Neural cell (in vitro differentiated cells): ENCODE results near the gene HHATL. TPM values are rescaled to one million over a fixed set of nuclear protein-coding genes. Genes with fewer than 3 reads are reported as not detected.

Experiments
- H2AFZ ChIP-seq: fragments of 200-600, 300-800 bp; sonication (generic), shearing (Covaris generic); 2 replicates; pipeline ENCODE4 v1.6.0; 2014; ENCODE audit warnings: low read depth, mild to moderate bottlenecking, antibody characterized with exemption, low read length, moderate library complexity
- H3F3A ChIP-seq: fragments of 200-600 bp; shearing (Covaris generic); 2 replicates; pipeline ENCODE4 v1.6.1; 2016; ENCODE audit warnings: mild to moderate bottlenecking, moderate library complexity, mixed read lengths, antibody characterized with exemption, low read length; ENCODE audit not compliant: insufficient read depth, poor library complexity, severe bottlenecking
- H3K27ac ChIP-seq: fragments of 200-600, 300-800 bp; sonication (generic), shearing (Covaris generic); 2 replicates; pipeline ENCODE4 v1.5.1; 2014; ENCODE audit warnings: mild to moderate bottlenecking, low read length, moderate library complexity
- H3K27me3 ChIP-seq: fragments of 300-800, 200-600 bp; sonication (generic), shearing (Covaris generic); 2 replicates; pipeline ENCODE4 v1.6.0; 2014; ENCODE audit warnings: mild to moderate bottlenecking, low read depth, low read length, moderate library complexity; ENCODE audit not compliant: insufficient read depth
- H3K36me3 ChIP-seq: fragments of 300-800, 200-600 bp; sonication (generic), shearing (Covaris generic); 2 replicates; pipeline ENCODE4 v1.5.1; 2014; ENCODE audit warnings: mild to moderate bottlenecking, antibody characterized with exemption, low read length, moderate library complexity; ENCODE audit not compliant: insufficient read depth
- H3K4me2 ChIP-seq: fragments of 300-800, 200-600 bp; sonication (generic), shearing (Covaris generic); 2 replicates; pipeline ENCODE4 v1.6.0; 2014; ENCODE audit warnings: mild to moderate bottlenecking, low read length
- H3K4me3 ChIP-seq: fragments of 300-800, 200-600 bp; sonication (generic), shearing (Covaris generic); 2 replicates; pipeline ENCODE4 v1.5.1; 2014; ENCODE audit warnings: mild to moderate bottlenecking, low read length, moderate library complexity
- H3K79me2 ChIP-seq: fragments of 200-600 bp; shearing (Covaris generic); replicated peaks from 2 replicates; pipeline ENCODE4 v1.6.0; 2014; ENCODE audit warnings: mild to moderate bottlenecking, low read length, moderate library complexity; ENCODE audit not compliant: insufficient read depth
- H3K9ac ChIP-seq: fragments of 300-800, 200-600 bp; sonication (generic), shearing (Covaris generic); 2 replicates; pipeline ENCODE4 v1.6.1; 2016; ENCODE audit warnings: mild to moderate bottlenecking, low read length, mixed read lengths
- H3K9me2 ChIP-seq: fragments of 200-600 bp; shearing (Covaris generic); 2 replicates; pipeline ENCODE4 v1.6.1; 2016; ENCODE audit warnings: mild to moderate bottlenecking, low read length, mixed read lengths; ENCODE audit not compliant: insufficient read depth
- H3K9me3 ChIP-seq: fragments of 200-600, 300-800 bp; sonication (generic), shearing (Covaris generic); 2 replicates; pipeline ENCODE4 v1.6.1; 2016; ENCODE audit warnings: mild to moderate bottlenecking, mixed run types, low read length, moderate library complexity, mixed read lengths
- H4K20me1 ChIP-seq: fragments of 200-600 bp; shearing (Covaris generic); 2 replicates; pipeline ENCODE4 v1.6.1; 2016; ENCODE audit warnings: mild to moderate bottlenecking, mixed run types; ENCODE audit not compliant: insufficient read depth
- CTCF ChIP-seq: fragments of 450-650 bp; IDR thresholded peaks from 2 replicates; pipeline ENCODE4 v1.5.1; 2014; ENCODE audit warnings: antibody characterized with exemption, mild to moderate bottlenecking, moderate library complexity; ENCODE audit not compliant: poor library complexity, severe bottlenecking
- EP300 ChIP-seq: fragments of 450-650 bp; conservative IDR thresholded peaks from 2 replicates; pipeline ENCODE4 v1.6.1; 2014; ENCODE audit warnings: antibody characterized with exemption, mild to moderate bottlenecking, moderate library complexity; ENCODE audit not compliant: poor library complexity, severe bottlenecking
- EZH2 ChIP-seq: fragments of 200-600, 300-800 bp; shearing (Covaris generic), sonication (generic); IDR thresholded peaks from 2 replicates; pipeline ENCODE4 v1.6.1; 2014; ENCODE audit warnings: antibody characterized with exemption, low read length, borderline replicate concordance, mild to moderate bottlenecking; ENCODE audit not compliant: insufficient read depth, poor library complexity, severe bottlenecking
- MXI1 ChIP-seq: fragments of 450-650 bp; conservative IDR thresholded peaks from 2 replicates; pipeline ENCODE4 v1.6.1; 2014; ENCODE audit warnings: antibody characterized with exemption, mild to moderate bottlenecking; ENCODE audit not compliant: poor library complexity, severe bottlenecking
- POLR2AphosphoS5 ChIP-seq: IDR thresholded peaks from 2 replicates; pipeline ENCODE4 v1.6.1; 2012
- RAD21 ChIP-seq: fragments of 450-650 bp; conservative IDR thresholded peaks from 2 replicates; pipeline ENCODE4 v1.6.1; 2014; ENCODE audit warnings: antibody characterized with exemption, mild to moderate bottlenecking, moderate library complexity
- REST ChIP-seq: IDR thresholded peaks from 2 replicates; pipeline ENCODE4 v1.6.1; 2012; ENCODE audit warnings: borderline replicate concordance
- SMC3 ChIP-seq: fragments of 450-650 bp; conservative IDR thresholded peaks from 2 replicates; pipeline ENCODE4 v1.6.1; 2014; ENCODE audit warnings: antibody characterized with exemption, mild to moderate bottlenecking, moderate library complexity; ENCODE audit not compliant: poor library complexity
- TAF1 ChIP-seq: IDR thresholded peaks from 2 replicates; pipeline ENCODE4 v1.6.1; 2012; ENCODE audit warnings: low read depth
- polyA plus RNA-seq: library from polyadenylated mRNA; depleted of rRNA; stranded (reverse); fragments of >200 nt; gene quantifications from 2 replicates; pipeline ENCODE4 v1.2.3, GENCODE V29; 2014

Gene HHATL
- polyA plus RNA-seq, 1 donor from 2014 or later = not detected

- Histone ChIP-seq H3K9me3 (no peaks in the 10 kb centered on the region), H3K4me2 (no peak overlapping the region)
- TF ChIP-seq TAF1 = no peak
- no peak for TF ChIP-seq MXI1
- TF ChIP-seq EZH2 = no peak
- TF ChIP-seq EP300 = no peak
- no peak for TF ChIP-seq CTCF
- no peak for TF ChIP-seq RAD21
- TF ChIP-seq SMC3 = no peak
- no peak for TF ChIP-seq REST
- TF ChIP-seq POLR2AphosphoS5 = no peak
Observed at GRCh38 chr3:42749025-42749752, 46.6 kb upstream of the HHATL start.

GRCh38 chr3:42747581-42747980 lies 45.0 kb upstream of the HHATL start:
- H3K36me3 ChIP-seq = no peaks in the 10 kb centered on the region
- H3K27ac ChIP-seq = no peak overlapping the region
- TF ChIP-seq RAD21 = no peak
- no peak overlapping the region for H3K9ac ChIP-seq
- no peak overlapping the region for H3K4me3 ChIP-seq
- no peaks in the 10 kb centered on the region for H3K9me2 ChIP-seq
- no peaks in the 10 kb centered on the region for H3F3A ChIP-seq
- no peaks in the 10 kb centered on the region for H3K27me3 ChIP-seq
- H3K79me2 ChIP-seq = no peaks in the 10 kb centered on the region
- H4K20me1 ChIP-seq = no peaks in the 10 kb centered on the region
- no peak overlapping the region for H3K4me2 ChIP-seq
- no peaks in the 10 kb centered on the region for H3K9me3 ChIP-seq
- no peak overlapping the region for H2AFZ ChIP-seq

More at GRCh38 chr3:42749025-42749752, 46.6 kb upstream of the HHATL start:
- Histone ChIP-seq H2AFZ (no peak overlapping the region), H3K27ac (no peak overlapping the region), H3K27me3 (no peaks in the 10 kb centered on the region), H3K4me3 (no peak overlapping the region), H4K20me1 (no peaks in the 10 kb centered on the region), H3F3A (no peaks in the 10 kb centered on the region), H3K79me2 (no peaks in the 10 kb centered on the region), H3K9ac (no peak overlapping the region), H3K9me2 (no peaks in the 10 kb centered on the region), H3K36me3 (no peaks in the 10 kb centered on the region)
